SJSA1 (cell line): Measurements from ENCODE around the gene BHLHE41. TPM values are rescaled to one million over a fixed set of nuclear protein-coding genes. Genes with fewer than 3 reads are reported as not detected.

Source experiments
- DNase-seq, 2 experiments: peaks; one replicate each; pipeline ENCODE4 v3.0.0-alpha.2; 2015 to 2020; ENCODE audit warnings: low spot score in 2 of 2, low read depth in 1 of 2
- H3K27ac ChIP-seq: fragments of 250-450 bp; sonication (Bioruptor Pico); 2 replicates; pipeline ENCODE4 v1.5.1; 2020; ENCODE audit warnings: mild to moderate bottlenecking, moderate library complexity
- H3K27me3 ChIP-seq: fragments of 250-450 bp; sonication (Bioruptor Pico); replicated peaks from 2 replicates; pipeline ENCODE4 v1.5.1; 2020; ENCODE audit warnings: mild to moderate bottlenecking, moderate library complexity
- H3K36me3 ChIP-seq: fragments of 250-450 bp; sonication (Bioruptor Pico); 2 replicates; pipeline ENCODE4 v1.5.1; 2020; ENCODE audit warnings: mild to moderate bottlenecking
- H3K4me1 ChIP-seq: fragments of 250-450 bp; sonication (Bioruptor Pico); replicated peaks from 2 replicates; pipeline ENCODE4 v1.6.1; 2021; ENCODE audit warnings: mild to moderate bottlenecking
- H3K4me3 ChIP-seq: fragments of 250-450 bp; sonication (Bioruptor Pico); 2 replicates; pipeline ENCODE4 v1.5.1; 2020; ENCODE audit warnings: mild to moderate bottlenecking
- H3K9me3 ChIP-seq: fragments of 250-450 bp; sonication (Bioruptor Pico); replicated peaks from 2 replicates; pipeline ENCODE4 v1.5.1; 2020; ENCODE audit warnings: mild to moderate bottlenecking
- total RNA-seq: library from RNA; depleted of rRNA; stranded (reverse); fragments of >200 nt; shearing (Covaris generic); gene quantifications from 2 replicates; pipeline ENCODE4 v1.2.3, GENCODE V29; 2014

The BHLHE41 gene
- total RNA-seq, 1 experiment from 2014 or later: 69.1 TPM

DNA sequence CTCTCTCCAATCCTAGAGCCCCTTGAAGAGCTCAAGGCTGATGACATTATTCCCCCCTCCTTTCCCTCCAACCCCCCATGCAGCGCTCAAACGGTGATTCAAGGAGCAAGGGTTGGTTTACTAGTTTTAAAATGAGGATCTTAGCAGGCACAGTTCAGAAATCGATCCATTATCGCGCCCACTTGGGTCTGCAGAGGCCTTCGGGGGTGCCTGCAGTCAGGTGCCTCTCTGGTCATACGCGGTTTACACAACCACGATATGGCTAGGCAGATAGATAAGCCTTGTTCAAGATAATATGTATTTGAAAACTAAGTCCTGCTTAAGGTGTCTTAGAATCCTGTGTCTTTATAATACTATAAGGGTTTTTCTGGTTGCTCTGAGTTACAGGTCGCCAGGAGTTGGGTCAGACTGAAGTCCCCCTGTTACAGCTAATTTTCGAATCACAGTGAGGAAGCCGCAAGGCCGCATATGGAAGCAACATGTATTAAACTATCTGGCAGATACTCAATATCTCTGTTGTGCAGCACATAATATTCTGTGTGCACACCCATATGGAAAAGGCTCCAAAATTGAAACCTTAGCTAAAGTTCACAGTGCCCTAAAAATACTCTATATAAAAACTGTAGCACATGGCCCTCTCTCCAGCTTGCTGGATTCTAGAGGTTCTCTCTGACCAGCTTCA, 10.0 kb downstream of the BHLHE41 start:
- peaks cover 49% of the 10 kb centered on the region for H3K4me1 ChIP-seq
- H3K27ac ChIP-seq: peak overlapping the region; percentile 82
- no peaks in the 10 kb centered on the region for H3K9me3 ChIP-seq
- peak overlapping the region; percentile 38 for H3K4me3 ChIP-seq
- no peak for DNase-seq
- H3K27me3 ChIP-seq: no peaks in the 10 kb centered on the region
- H3K36me3 ChIP-seq: peaks cover 15% of the 10 kb centered on the region

DNA sequence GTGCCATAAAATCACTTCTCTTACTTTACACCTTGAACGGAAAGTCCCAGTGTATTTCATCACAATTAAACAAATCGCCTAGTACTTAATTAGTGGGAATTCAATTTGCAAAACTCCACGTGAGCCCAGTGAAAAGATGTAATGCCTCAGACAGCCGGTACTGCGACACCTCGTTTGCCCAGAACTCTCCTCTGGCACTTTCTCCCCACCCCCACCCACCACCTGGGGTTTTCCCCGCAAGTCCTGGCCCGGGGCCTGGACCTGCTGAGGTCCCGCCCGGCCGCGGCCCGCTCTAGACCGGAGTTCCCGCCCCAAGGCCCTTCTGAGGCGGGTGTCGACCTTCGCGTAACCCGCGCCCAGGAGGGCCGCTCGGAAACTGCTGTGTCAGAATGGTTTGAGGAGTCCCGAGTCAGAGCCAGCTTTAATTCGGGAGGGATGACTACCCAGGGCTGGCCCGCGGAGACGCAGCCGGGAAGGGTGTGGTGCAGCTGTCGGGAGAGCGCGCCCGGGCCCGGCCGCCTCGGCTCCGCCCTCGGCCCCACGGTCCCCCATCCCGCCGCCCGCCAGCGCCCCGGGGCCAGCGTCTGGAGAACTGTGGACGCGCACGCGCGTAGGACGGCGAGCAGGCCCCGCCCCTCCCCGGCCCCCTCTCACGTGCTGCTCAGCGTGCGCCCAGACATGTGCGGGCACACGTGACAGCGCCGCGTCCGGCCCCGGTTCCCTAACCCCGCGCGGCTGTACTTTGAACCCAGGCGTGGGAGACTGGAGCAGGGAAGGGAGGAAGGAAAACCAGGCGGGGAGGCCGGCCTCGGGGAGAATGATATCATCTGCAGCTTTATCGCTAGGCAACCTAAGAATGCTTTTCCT, 10.8 kb downstream of the BHLHE41 start:
- H3K36me3 ChIP-seq: peaks cover 10% of the 10 kb centered on the region
- DNase-seq: peak; percentile 94 to 96
- peak overlapping the region; percentile 82 for H3K27ac ChIP-seq
- H3K4me1 ChIP-seq: peaks cover 42% of the 10 kb centered on the region
- no peaks in the 10 kb centered on the region for H3K9me3 ChIP-seq
- no peaks in the 10 kb centered on the region for H3K27me3 ChIP-seq
- H3K4me3 ChIP-seq: peak overlapping the region; percentile 38

DNA sequence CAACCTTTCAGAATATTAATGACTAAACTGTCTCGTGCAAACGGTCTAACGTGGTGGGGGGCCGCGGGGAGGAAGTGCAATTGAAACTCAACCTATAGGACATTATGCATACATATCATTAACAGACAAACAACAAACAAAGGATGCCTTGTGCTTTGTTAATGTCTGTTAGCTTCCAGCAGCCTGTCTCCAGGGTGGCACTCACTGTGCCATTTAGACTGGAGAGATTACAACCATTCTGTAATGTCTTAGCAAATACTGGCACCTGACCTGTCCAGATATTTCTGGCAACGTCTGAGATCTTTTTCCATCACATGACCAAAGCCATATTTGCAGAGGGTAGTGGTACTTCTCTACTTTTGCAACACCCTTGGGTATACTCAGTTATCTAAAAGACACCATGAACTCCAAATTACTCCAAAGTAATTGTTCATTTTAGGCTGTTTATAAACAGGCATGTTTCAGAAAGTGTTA, 11.6 kb downstream of the BHLHE41 start:
- H3K9me3 ChIP-seq: no peaks in the 10 kb centered on the region

DNA sequence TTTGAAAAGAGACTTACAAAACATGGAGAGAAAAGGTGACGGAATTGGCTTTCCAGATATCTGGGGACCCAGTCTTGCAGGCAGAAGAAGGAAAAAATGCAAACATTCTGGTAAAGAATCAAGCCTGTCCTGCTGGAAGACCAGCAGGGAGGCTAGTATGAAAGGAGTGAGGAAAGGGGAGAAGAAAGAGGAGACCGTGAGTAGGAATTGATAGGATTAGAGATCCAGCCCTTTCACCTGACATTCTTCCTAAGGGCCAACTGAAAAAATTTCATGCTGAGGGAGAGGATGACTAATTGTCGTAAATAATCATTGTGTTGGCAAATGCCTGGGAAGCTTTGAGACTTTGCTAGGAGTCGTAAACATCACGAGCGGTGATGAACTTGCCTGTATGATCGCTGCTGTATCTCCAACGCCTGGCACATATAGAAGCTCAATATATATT, 12.1 kb downstream of the BHLHE41 start:
- Histone ChIP-seq H3K4me3 (no peak overlapping the region), H3K4me1 (peaks cover 41% of the 10 kb centered on the region), H3K9me3 (no peaks in the 10 kb centered on the region), H3K27ac (peak overlapping the region; percentile 82), H3K36me3 (no peaks in the 10 kb centered on the region), H3K27me3 (no peaks in the 10 kb centered on the region)
- peak; percentile 50 to 51 for DNase-seq

More for the DNA sequence above, 11.6 kb downstream of the BHLHE41 start:
- Histone ChIP-seq H3K27ac (peak overlapping the region; percentile 82), H3K4me3 (peak overlapping the region; percentile 38), H3K27me3 (no peaks in the 10 kb centered on the region), H3K36me3 (peaks cover 4% of the 10 kb centered on the region), H3K4me1 (peaks cover 41% of the 10 kb centered on the region)
- no peak for DNase-seq

- H3K9me3 ChIP-seq: no peaks in the 10 kb centered on the region
- no peaks in the 10 kb centered on the region for H3K36me3 ChIP-seq
- DNase-seq: no peak
- no peak overlapping the region for H3K4me3 ChIP-seq
- H3K27ac ChIP-seq: no peak overlapping the region
- H3K27me3 ChIP-seq: no peaks in the 10 kb centered on the region
- H3K4me1 ChIP-seq: peaks cover 37% of the 10 kb centered on the region
Measured at GRCh38 chr12:26112232-26112631, 12.6 kb downstream of the BHLHE41 start.

- Histone ChIP-seq H3K27me3 (no peaks in the 10 kb centered on the region), H3K9me3 (no peaks in the 10 kb centered on the region), H3K4me3 (no peak overlapping the region), H3K4me1 (peaks cover 18% of the 10 kb centered on the region), H3K36me3 (no peaks in the 10 kb centered on the region), H3K27ac (no peak overlapping the region)
- DNase-seq: no peak
Measured at GRCh38 chr12:26109343-26109881, 15.4 kb downstream of the BHLHE41 start.

- Histone ChIP-seq H3K27ac (no peak overlapping the region), H3K9me3 (no peaks in the 10 kb centered on the region), H3K4me1 (peaks cover 17% of the 10 kb centered on the region), H3K36me3 (no peaks in the 10 kb centered on the region), H3K27me3 (no peaks in the 10 kb centered on the region), H3K4me3 (no peak overlapping the region)
- no peak for DNase-seq
Measured at GRCh38 chr12:26108915-26109314, 15.9 kb downstream of the BHLHE41 start.

DNA sequence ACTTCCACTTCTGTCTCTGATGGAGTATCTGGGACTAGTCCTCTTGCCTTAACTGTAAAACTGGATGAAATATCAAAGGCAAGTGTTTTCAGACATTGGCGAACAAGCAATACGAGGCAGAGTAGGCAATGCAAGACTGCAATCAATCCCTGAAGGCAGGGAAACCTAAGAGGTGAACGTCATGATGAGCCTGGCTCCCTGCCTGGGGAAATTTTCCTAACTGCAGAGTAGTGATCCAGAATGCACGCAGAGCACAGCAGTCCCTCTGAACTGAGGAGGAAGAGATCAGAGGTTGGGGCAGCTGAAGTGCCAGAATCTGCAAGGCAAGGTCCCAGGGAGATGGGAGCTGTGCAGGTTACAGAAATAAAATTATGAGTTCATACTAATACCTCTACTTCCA, 18.5 kb downstream of the BHLHE41 start:
- H3K27me3 ChIP-seq: no peaks in the 10 kb centered on the region
- H3K4me1 ChIP-seq: no peaks in the 10 kb centered on the region
- H3K4me3 ChIP-seq: no peak overlapping the region
- H3K9me3 ChIP-seq: no peaks in the 10 kb centered on the region
- no peak overlapping the region for H3K27ac ChIP-seq
- H3K36me3 ChIP-seq: no peaks in the 10 kb centered on the region
- no peak for DNase-seq

- Histone ChIP-seq H3K4me1 (no peaks in the 10 kb centered on the region), H3K27me3 (no peaks in the 10 kb centered on the region), H3K4me3 (no peak overlapping the region), H3K27ac (no peak overlapping the region), H3K9me3 (no peaks in the 10 kb centered on the region), H3K36me3 (no peaks in the 10 kb centered on the region)
- DNase-seq: no peak
Measured at GRCh38 chr12:26102953-26103352, 21.9 kb downstream of the BHLHE41 start.

- Histone ChIP-seq H3K36me3 (no peaks in the 10 kb centered on the region), H3K27me3 (no peaks in the 10 kb centered on the region), H3K9me3 (no peaks in the 10 kb centered on the region), H3K4me3 (no peak overlapping the region), H3K27ac (no peak overlapping the region), H3K4me1 (peaks cover 6% of the 10 kb centered on the region)
- DNase-seq: no peak
Measured at GRCh38 chr12:26101763-26102162, 23.1 kb downstream of the BHLHE41 start.

DNA sequence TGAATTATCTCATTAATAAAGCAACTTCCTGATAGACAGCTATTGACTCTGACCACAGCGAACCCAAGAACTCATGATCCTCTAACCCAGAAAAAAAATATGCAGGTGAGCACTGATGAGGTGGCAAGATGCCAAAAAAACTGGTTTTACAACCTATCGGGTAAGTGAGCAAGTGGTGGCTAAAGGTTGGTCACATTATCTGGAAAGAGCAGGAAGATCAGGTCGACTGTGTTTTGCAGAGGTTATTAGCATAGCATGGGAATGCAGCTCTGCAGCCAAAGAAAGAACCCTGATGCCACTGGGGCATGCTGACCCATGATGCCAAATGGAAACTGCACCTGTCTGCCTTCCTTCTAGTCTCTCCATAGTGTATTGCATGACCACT, 23.5 kb downstream of the BHLHE41 start:
- DNase-seq: no peak
- Histone ChIP-seq H3K4me3 (no peak overlapping the region), H3K27me3 (no peaks in the 10 kb centered on the region), H3K36me3 (no peaks in the 10 kb centered on the region), H3K9me3 (no peaks in the 10 kb centered on the region), H3K4me1 (peaks cover 6% of the 10 kb centered on the region), H3K27ac (no peak overlapping the region)

DNA sequence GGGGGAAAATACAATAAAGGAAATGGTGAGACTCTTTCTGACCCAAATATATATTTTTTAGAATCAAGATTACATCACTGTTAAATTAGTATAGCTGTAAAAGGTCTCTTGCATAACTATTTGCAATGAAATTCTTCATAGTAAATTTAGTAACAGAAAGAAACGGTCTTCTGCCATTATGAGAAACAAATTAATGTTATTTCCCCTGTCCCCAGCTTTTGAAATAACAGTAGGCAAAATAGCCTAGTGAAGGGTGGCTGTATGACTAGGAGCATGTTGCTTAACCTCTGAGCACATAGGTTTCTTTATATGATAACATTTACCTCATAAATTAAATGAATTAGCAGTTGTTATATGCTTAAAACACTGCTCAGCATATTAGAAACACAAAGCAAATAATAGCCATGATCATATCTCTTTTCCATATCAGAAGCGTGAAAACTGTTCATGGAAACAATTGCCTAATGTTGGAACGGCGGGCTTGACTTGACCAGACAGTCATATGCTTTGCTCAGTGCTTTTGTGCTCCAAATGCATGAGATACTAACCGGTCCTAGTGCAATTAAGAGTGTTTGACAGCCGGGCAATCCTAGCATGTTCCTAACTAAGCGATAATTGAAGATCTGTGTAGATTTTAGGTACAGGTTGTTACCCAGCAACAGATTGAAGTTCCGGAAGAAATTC, 24.0 kb downstream of the BHLHE41 start:
- H3K4me3 ChIP-seq: no peak overlapping the region
- DNase-seq: no peak

GRCh38 chr12:26097046-26097878, 27.6 kb downstream of the BHLHE41 start:
- no peaks in the 10 kb centered on the region for H3K9me3 ChIP-seq
- H3K27me3 ChIP-seq: no peaks in the 10 kb centered on the region
- no peaks in the 10 kb centered on the region for H3K36me3 ChIP-seq
- H3K27ac ChIP-seq: no peak overlapping the region
- H3K4me3 ChIP-seq: no peak overlapping the region
- H3K4me1 ChIP-seq: peaks cover 9% of the 10 kb centered on the region
- DNase-seq: peak; percentile 58 to 73

More for the DNA sequence above, 24.0 kb downstream of the BHLHE41 start:
- Histone ChIP-seq H3K36me3 (no peaks in the 10 kb centered on the region), H3K27me3 (no peaks in the 10 kb centered on the region), H3K27ac (no peak overlapping the region), H3K9me3 (no peaks in the 10 kb centered on the region), H3K4me1 (peaks cover 6% of the 10 kb centered on the region)
